Spleen (tissue), 11 donors: ENCODE measurements around the gene PALM3. TPM values are rescaled to one million over a fixed set of nuclear protein-coding genes. Genes with fewer than 3 reads are reported as not detected.

Experiments used
- DNase-seq: peaks from one replicate; pipeline ENCODE4 v3.0.0-alpha.2; 2020
- H3K27ac ChIP-seq, 8 donors: fragments of 200-600 bp; sonication (generic) in 7 of 8; 1 replicate in 4 of 8; 2 replicates in 4 of 8; pipeline versions ENCODE4 v1.5.0 to v1.8.0; 2016 to 2021; ENCODE audit warnings: inconsistent platforms in 4 of 8, mild to moderate bottlenecking in 4 of 8, moderate library complexity in 1 of 8
- H3K27me3 ChIP-seq, 7 donors: fragments of 200-600 bp; sonication (generic) in 6 of 7; replicated peaks in 1 of 7; 1 replicate in 4 of 7; 2 replicates in 3 of 7; pipeline versions ENCODE4 v1.5.0 to v1.8.0; 2016 to 2021; ENCODE audit warnings: inconsistent platforms in 3 of 7, mild to moderate bottlenecking in 1 of 7
- H3K36me3 ChIP-seq, 6 donors: fragments of 200-600 bp; sonication (generic) in 5 of 6; 1 replicate in 4 of 6; 2 replicates in 2 of 6; pipeline versions ENCODE4 v1.5.0 to v1.8.0; 2016 to 2021; ENCODE audit warnings: inconsistent platforms in 2 of 6
- H3K4me1 ChIP-seq, 6 donors: fragments of 200-600 bp; sonication (generic) in 5 of 6; 1 replicate in 3 of 6; 2 replicates in 3 of 6; pipeline versions ENCODE4 v1.5.0 to v1.8.0; 2016 to 2021; ENCODE audit warnings: inconsistent platforms in 3 of 6
- H3K4me3 ChIP-seq, 8 donors: fragments of 200-600 bp; sonication (generic) in 7 of 8; 1 replicate in 4 of 8; 2 replicates in 4 of 8; pipeline versions ENCODE4 v1.5.0 to v1.8.0; 2016 to 2021; ENCODE audit warnings: inconsistent platforms in 4 of 8, mild to moderate bottlenecking in 4 of 8, moderate library complexity in 2 of 8
- H3K9me3 ChIP-seq, 8 donors: fragments of 200-600 bp; sonication (generic) in 7 of 8; 1 replicate in 4 of 8; 2 replicates in 4 of 8; pipeline versions ENCODE4 v1.5.0 to v1.8.0; 2016 to 2021; ENCODE audit warnings: inconsistent platforms in 4 of 8
- CTCF ChIP-seq, 11 experiments: fragments of 200-600 bp in 7 of 11; fragments of 450-650 bp in 4 of 11; sonication (generic) in 4 of 11; IDR thresholded peaks in 8 of 11; conservative IDR thresholded peaks in 3 of 11; 1 replicate in 7 of 11; 2 replicates in 4 of 11; pipeline versions ENCODE4 v1.4.0 to v1.8.0; 2016 to 2021; ENCODE audit warnings: antibody characterized with exemption in 11 of 11, inconsistent platforms in 4 of 11, mild to moderate bottlenecking in 1 of 11
- POLR2A ChIP-seq, 3 donors: fragments of 450-650 bp; IDR thresholded peaks; one replicate each; pipeline ENCODE4 v1.5.1; 2017; ENCODE audit warnings: antibody characterized with exemption in 3 of 3, mild to moderate bottlenecking in 1 of 3
- POLR2AphosphoS5 ChIP-seq, 3 donors: sonication (generic); formaldehyde crosslinking; IDR thresholded peaks; one replicate each; pipeline ENCODE4 v1.5.1; 2017; ENCODE audit warnings: antibody characterized with exemption in 3 of 3
- WGBS, 5 donors: extraction: QIAGEN DNeasy Blood & Tissue Kit in 3 of 5; methylation state at CpG; one replicate each; pipeline versions ENCODE4 v1.1.5 to v1.1.7; 2013 to 2018; 5-methylcytosine and 5-hydroxymethylcytosine counted together
- intact Hi-C: fragments of 100-400 bp; cut with DNase I; formaldehyde crosslinking; loops from one replicate; pipeline ENCODE4 v1.15.0; 2023; ENCODE audit warnings: low total_unique reads
- polyA plus RNA-seq, 3 donors: library from polyadenylated mRNA; stranded (reverse); fragments of 200-250 nt; gene quantifications; one replicate each; pipeline ENCODE4 v1.2.1, GENCODE V29; 2013
- total RNA-seq, 7 donors: library from RNA; depleted of rRNA in 3 of 7; stranded (reverse); fragments of >200 nt in 3 of 7; fragmentation: NEBNext Ultra II Directional in 4 of 7; extraction: Animal tissue kit (Norgen Biotek cat#: 25700) in 4 of 7; gene quantifications; one replicate each; pipeline versions ENCODE4 v1.1.0 to v1.2.1, GENCODE V29; 2016 to 2021
- donor health status: healthy with polysubstance abuse.
- donor health status: DM: no; HTN: no; CAD: no; lungs with moderate emphysema.
- donor health status: DM: no; HTN: no; CAD: no.
- donor health status: Bipolar disorder and iron deficiency.
- donor health status: healthy.
- donor health status: DM: no; HTN: no; CAD: no.
- donor health status: DM: yes; HTN: yes; CAD: no.

The PALM3 gene
- total and polyA plus RNA-seq, 10 donors = 0.02 to 0.32 (median 0.05) TPM; not detected in 7

GRCh38 chr19:14053500-14053899 is 8.4 kb downstream of the PALM3 start:
- no peak for DNase-seq
- H3K4me3 ChIP-seq = no peak overlapping the region
- peaks cover 0 to 50% (median 41%) of the 10 kb centered on the region in 6 donors for H3K36me3 ChIP-seq
- H3K9me3 ChIP-seq = peaks cover 0 to 10% (median 4%) of the 10 kb centered on the region in 8 donors
- TF ChIP-seq CTCF (IDR thresholded peaks at IDR 0.05 in 8 of 11, conservative IDR thresholded peaks at IDR 0.05 in 3 of 11) (no peak), POLR2AphosphoS5 (IDR thresholded peaks at IDR 0.05) (peak; percentile 15 to 62 (median 26))
- peaks cover 0 to 32% (median 21%) of the 10 kb centered on the region in 7 donors for H3K27me3 ChIP-seq
- peaks cover 0 to 18% (median 10%) of the 10 kb centered on the region in 6 donors for H3K4me1 ChIP-seq
- intact Hi-C loops = no loop called here
- no peak overlapping the region for H3K27ac ChIP-seq
- WGBS, 5 donors = 88 to 92% (median 91%) methylated on average over 7 to 11 of the region's 11 CpGs

GRCh38 chr19:14053032-14053431 is 8.8 kb downstream of the PALM3 start:
- intact Hi-C loops = no loop called here
- H3K4me3 ChIP-seq = no peak overlapping the region

GRCh38 chr19:14052470-14052869 is 9.4 kb downstream of the PALM3 start:
- intact Hi-C loops = no loop called here

More at GRCh38 chr19:14053032-14053431, 8.8 kb downstream of the PALM3 start:
- H3K27ac ChIP-seq = no peak overlapping the region
- no peak for DNase-seq
- H3K27me3 ChIP-seq = peaks cover 0 to 27% (median 16%) of the 10 kb centered on the region in 7 donors
- WGBS, 5 donors = 94 to 98% (median 96%) methylated on average over 3 of the region's 3 CpGs
- H3K9me3 ChIP-seq = peaks cover 0 to 10% (median 5%) of the 10 kb centered on the region in 8 donors
- H3K4me1 ChIP-seq = peaks cover 0 to 13% (median 9%) of the 10 kb centered on the region in 6 donors
- TF ChIP-seq POLR2A (IDR thresholded peaks at IDR 0.05) (no peak), POLR2AphosphoS5 (IDR thresholded peaks at IDR 0.05) (no peak), CTCF (IDR thresholded peaks at IDR 0.05 in 8 of 11, conservative IDR thresholded peaks at IDR 0.05 in 3 of 11) (no peak)
- peaks cover 0 to 55% (median 43%) of the 10 kb centered on the region in 6 donors for H3K36me3 ChIP-seq

More at GRCh38 chr19:14052470-14052869, 9.4 kb downstream of the PALM3 start:
- no peak for DNase-seq
- Histone ChIP-seq H3K9me3 (peaks cover 0 to 10% (median 5%) of the 10 kb centered on the region in 8 donors), H3K27ac (no peak overlapping the region), H3K4me3 (no peak overlapping the region), H3K27me3 (peaks cover 0 to 21% (median 10%) of the 10 kb centered on the region in 7 donors), H3K4me1 (peaks cover 0 to 7% (median 4%) of the 10 kb centered on the region in 6 donors), H3K36me3 (peaks cover 0 to 60% (median 48%) of the 10 kb centered on the region in 6 donors)
- TF ChIP-seq POLR2A (IDR thresholded peaks at IDR 0.05) (no peak), POLR2AphosphoS5 (IDR thresholded peaks at IDR 0.05) (no peak), CTCF (IDR thresholded peaks at IDR 0.05 in 8 of 11, conservative IDR thresholded peaks at IDR 0.05 in 3 of 11) (no peak)
- 92 to 99% (median 94%) methylated on average over 6 of the region's 6 CpGs for WGBS, 5 donors
